GM12872 (cell line): ENCODE data around the gene TMEM245.

ENCODE experiments used
- TF ChIP-seq, protein P1 (sequence below): IDR thresholded peaks from 3 replicates; pipeline ENCODE4 v1.5.1; 2011; ENCODE audit warnings: low read depth, mild to moderate bottlenecking, low read length, moderate library complexity; ENCODE audit not compliant: insufficient read depth

Gene TMEM245

DNA sequence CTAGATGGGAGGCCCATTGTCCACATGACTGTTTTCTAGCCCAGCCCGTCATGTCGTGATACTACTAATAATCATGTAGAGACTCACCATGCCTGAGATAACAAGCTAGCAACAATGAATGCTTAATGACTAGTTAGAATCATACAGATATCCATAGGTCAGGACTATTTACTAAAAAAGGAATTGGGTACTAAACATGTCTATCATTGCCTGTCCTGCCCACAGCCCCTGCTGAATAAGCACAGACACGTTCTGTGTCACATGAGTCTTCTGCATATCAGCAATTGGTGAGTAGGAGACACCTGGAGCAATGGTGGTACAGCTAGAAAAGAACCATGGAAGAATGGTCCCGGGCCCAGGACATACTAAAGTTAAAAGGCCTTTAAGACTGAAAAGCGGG, 29.3 kb upstream of the TMEM245 start:
- TF ChIP-seq, protein P1, sequence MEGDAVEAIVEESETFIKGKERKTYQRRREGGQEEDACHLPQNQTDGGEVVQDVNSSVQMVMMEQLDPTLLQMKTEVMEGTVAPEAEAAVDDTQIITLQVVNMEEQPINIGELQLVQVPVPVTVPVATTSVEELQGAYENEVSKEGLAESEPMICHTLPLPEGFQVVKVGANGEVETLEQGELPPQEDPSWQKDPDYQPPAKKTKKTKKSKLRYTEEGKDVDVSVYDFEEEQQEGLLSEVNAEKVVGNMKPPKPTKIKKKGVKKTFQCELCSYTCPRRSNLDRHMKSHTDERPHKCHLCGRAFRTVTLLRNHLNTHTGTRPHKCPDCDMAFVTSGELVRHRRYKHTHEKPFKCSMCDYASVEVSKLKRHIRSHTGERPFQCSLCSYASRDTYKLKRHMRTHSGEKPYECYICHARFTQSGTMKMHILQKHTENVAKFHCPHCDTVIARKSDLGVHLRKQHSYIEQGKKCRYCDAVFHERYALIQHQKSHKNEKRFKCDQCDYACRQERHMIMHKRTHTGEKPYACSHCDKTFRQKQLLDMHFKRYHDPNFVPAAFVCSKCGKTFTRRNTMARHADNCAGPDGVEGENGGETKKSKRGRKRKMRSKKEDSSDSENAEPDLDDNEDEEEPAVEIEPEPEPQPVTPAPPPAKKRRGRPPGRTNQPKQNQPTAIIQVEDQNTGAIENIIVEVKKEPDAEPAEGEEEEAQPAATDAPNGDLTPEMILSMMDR = no peak

DNA sequence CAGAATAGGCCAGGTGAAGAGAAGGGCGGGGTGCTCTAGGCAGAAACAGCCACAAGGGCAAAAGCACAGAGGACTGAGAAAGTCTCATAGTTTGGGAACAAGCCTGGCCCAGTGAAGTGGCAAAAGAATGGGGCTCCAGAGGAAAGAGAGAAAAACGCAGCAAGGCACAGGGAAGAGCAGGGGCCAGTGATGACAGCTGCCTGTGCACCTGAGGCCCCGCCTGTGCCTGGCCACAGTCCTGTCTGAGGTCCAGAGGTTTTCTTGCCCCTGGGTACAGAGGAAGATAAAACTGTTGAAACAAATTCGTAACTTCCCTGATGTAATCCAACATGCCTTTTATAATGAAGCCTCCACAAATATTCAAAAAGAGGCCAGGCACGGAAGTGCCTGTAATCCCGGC, 25.3 kb upstream of the TMEM245 start:
- TF ChIP-seq, protein P1 = no peak

DNA sequence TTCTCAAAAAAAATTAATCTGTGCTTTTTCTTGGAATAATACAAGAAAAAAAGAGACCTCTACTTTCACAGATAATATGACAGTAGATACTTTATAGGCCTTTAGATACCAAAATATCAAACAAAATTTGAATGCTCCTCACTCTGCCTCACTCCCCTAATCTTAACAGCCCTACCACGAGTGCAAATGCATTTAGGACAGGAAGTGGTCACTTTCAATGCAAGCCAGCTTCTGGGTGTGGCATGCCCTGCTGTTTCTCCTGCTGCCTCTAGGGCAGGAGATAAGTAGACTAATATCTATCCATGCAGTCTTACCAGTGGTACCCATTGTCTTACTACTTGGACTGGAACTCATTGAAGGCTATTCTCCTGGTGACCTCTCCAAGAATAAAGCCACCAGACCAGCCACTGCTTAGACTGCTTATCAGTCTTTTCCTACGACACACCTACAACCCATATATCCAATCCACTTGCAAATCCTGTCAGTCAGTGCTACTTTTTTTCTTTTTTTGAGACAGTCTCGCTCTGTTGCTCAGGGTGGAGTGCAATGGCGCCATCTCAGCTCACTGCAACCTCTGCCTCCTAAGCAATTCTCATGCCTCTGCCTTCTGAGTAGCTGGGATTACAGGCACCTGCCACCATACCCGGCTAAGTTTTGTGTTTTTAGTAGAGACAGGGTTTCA, 24.3 kb upstream of the TMEM245 start:
- TF ChIP-seq, protein P1 = peak; percentile 72

DNA sequence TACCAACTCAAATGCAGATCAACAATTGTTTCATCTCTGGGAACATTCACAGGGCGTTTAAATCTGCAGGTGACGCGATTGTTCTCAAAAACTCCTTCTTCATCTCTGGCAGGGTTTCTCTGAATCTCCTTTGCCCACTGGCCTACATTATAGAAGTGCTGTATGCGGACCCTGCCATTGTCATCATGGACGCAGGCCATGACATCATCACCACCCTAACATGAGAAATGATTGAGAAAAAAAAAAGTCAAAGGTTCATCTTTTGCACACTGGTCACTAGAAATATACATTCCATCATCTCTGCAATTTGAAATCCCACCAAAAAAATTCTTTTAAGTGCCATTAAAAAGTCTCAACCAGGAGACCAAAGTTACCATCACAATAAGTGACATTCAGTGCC, 21.6 kb upstream of the TMEM245 start:
- TF ChIP-seq, protein P1 = no peak

DNA sequence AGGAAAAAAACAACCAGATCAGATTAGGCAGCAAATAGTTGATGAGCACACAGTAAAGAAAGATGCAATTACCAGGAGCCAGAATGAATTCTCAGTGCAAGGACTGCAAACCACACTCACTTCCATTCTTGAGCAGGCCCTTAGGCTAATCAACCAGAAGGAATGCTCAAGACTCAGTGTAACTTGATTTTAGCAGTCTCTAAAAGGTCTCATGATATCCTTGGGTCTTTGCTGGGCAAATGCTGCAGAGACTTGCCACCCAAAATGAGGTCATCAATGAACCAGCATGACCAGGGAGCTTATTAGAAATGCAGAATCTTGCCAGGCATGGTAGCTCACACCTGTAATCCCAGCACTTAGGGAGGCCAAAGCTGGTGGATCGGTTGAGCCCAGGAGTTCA, 20.1 kb upstream of the TMEM245 start:
- TF ChIP-seq, protein P1 = no peak

DNA sequence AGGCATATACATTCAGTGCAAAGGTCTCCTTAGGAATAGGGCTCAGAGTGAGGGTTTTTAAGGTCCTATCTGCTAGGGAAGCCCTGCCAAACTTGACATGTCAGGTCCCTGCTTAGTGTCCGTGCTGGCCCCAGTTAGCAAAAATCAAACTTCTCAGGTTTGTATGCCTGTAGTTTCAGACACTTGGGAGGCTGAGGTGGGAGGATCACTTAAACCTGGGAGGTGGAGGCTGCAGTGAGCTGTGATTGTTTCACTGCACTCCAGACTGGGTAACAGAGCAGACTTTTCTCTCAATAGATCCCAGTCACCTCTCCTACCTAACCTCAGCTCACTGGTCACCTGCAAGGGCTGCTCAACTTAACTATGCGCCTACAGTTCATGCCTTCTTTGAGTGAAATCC, 18.7 kb upstream of the TMEM245 start:
- TF ChIP-seq, protein P1 = no peak

DNA sequence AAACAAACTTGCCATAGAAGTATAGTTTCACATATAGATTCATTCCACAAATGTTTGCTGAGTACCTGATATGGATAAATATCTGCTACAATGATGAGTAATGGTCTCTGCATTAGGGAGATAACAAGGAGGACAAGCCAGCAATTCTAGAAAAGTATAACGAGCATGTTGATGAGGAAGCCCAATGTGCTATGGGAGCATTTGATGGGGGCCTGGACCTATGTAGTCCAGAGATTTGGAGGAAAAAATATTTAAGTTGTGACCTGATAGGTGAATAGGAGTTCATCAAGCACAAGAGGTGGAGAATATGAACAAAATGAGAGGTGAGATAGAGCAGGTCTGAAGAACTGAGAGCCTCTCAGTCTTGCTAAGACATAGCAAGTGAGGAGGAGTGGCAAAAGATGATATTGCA, 14.4 kb upstream of the TMEM245 start:
- TF ChIP-seq, protein P1 = no peak
